Measurements from ENCODE around the gene SERPIND1.

The SERPIND1 gene

DNA sequence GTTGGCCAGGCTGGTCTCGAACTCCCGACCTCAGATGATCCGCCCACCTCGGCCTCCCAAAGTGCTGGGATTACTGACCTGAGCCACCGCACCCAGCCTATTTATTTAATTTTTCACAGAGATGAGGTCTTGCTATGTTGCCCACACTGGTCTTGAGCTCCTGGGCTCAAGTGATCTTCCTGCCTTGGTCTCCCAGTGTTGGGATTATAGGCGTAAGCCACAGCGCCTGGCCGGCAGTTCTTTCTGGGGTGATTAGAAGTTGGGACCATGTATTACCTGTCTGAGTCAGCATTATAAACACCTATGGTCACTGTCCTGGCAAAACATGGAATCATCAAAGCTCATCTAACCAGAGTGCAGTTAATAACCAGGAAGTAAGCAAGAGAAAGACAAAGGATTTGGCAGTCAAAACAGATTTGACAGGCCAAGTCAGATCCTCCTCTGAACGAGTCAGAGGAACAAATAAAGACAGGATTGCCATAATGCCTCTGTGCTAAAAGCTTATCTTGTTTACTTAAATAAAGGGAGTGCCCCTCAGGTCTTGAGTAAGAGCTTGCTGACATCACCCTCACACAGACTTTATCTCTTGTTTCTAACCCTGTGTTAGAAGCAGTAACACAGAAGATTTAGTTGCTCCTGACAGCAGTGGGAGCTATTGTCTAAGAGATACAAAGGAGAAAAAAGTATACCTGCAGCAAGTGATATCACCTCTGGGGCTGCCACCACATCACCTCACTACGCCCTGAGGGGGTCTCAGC, 3.7 kb downstream of the SERPIND1 start:
- no peaks in the 10 kb centered on the region for H3K9me3 Mint-ChIP-seq
- TF ChIP-seq, protein P1, sequence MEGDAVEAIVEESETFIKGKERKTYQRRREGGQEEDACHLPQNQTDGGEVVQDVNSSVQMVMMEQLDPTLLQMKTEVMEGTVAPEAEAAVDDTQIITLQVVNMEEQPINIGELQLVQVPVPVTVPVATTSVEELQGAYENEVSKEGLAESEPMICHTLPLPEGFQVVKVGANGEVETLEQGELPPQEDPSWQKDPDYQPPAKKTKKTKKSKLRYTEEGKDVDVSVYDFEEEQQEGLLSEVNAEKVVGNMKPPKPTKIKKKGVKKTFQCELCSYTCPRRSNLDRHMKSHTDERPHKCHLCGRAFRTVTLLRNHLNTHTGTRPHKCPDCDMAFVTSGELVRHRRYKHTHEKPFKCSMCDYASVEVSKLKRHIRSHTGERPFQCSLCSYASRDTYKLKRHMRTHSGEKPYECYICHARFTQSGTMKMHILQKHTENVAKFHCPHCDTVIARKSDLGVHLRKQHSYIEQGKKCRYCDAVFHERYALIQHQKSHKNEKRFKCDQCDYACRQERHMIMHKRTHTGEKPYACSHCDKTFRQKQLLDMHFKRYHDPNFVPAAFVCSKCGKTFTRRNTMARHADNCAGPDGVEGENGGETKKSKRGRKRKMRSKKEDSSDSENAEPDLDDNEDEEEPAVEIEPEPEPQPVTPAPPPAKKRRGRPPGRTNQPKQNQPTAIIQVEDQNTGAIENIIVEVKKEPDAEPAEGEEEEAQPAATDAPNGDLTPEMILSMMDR (IDR thresholded peaks at IDR 0.05) = no peak
- no peak overlapping the region for H3K4me3 Mint-ChIP-seq
- peaks cover 9% of the 10 kb centered on the region for H3K27me3 Mint-ChIP-seq (ENCODE audit: low read depth, poor library complexity)
- peaks cover 14% of the 10 kb centered on the region for H3K36me3 Mint-ChIP-seq (ENCODE audit: low read depth)
- peaks cover 14% of the 10 kb centered on the region for H3K4me1 Mint-ChIP-seq
- no peak overlapping the region for H3K27ac Mint-ChIP-seq
- DNase-seq = no peak

DNA sequence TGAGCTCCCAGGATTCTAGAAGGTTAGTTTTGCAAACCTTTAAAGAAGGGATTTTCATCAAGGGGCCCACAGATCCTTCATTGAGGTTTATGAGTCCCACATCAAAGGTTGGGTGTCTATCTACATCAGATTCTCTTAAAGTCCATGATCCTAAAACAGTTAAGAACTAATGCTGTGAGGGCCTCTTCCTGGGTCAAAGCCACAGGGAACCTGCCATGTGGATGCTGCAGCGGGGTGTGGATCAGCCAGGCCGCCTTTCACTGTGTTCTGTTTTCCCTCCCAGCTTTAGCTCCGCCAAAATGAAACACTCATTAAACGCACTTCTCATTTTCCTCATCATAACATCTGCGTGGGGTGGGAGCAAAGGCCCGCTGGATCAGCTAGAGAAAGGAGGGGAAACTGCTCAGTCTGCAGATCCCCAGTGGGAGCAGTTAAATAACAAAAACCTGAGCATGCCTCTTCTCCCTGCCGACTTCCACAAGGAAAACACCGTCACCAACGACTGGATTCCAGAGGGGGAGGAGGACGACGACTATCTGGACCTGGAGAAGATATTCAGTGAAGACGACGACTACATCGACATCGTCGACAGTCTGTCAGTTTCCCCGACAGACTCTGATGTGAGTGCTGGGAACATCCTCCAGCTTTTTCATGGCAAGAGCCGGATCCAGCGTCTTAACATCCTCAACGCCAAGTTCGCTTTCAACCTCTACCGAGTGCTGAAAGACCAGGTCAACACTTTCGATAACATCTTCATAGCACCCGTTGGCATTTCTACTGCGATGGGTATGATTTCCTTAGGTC, 5.3 kb downstream of the SERPIND1 start:
- DNase-seq = no peak
- Mint-ChIP-seq H3K27me3 (ENCODE audit: low read depth, poor library complexity) (peaks cover 8% of the 10 kb centered on the region), H3K4me1 (peaks cover 14% of the 10 kb centered on the region), H3K36me3 (ENCODE audit: low read depth) (peaks cover 14% of the 10 kb centered on the region), H3K4me3 (no peak overlapping the region), H3K9me3 (no peaks in the 10 kb centered on the region), H3K27ac (peak overlapping the region; percentile 87)
- TF ChIP-seq, protein P1 (IDR thresholded peaks at IDR 0.05) = no peak

DNA sequence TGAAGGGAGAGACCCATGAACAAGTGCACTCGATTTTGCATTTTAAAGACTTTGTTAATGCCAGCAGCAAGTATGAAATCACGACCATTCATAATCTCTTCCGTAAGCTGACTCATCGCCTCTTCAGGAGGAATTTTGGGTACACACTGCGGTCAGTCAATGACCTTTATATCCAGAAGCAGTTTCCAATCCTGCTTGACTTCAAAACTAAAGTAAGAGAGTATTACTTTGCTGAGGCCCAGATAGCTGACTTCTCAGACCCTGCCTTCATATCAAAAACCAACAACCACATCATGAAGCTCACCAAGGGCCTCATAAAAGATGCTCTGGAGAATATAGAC, 5.9 kb downstream of the SERPIND1 start:
- peaks cover 6% of the 10 kb centered on the region for H3K27me3 Mint-ChIP-seq (ENCODE audit: low read depth, poor library complexity)
- DNase-seq = no peak
- TF ChIP-seq, protein P1 (IDR thresholded peaks at IDR 0.05) = no peak
- no peak overlapping the region for H3K4me3 Mint-ChIP-seq
- H3K36me3 Mint-ChIP-seq (ENCODE audit: low read depth) = peaks cover 14% of the 10 kb centered on the region
- H3K4me1 Mint-ChIP-seq = peaks cover 14% of the 10 kb centered on the region
- H3K27ac Mint-ChIP-seq = no peak overlapping the region
- no peaks in the 10 kb centered on the region for H3K9me3 Mint-ChIP-seq

DNA sequence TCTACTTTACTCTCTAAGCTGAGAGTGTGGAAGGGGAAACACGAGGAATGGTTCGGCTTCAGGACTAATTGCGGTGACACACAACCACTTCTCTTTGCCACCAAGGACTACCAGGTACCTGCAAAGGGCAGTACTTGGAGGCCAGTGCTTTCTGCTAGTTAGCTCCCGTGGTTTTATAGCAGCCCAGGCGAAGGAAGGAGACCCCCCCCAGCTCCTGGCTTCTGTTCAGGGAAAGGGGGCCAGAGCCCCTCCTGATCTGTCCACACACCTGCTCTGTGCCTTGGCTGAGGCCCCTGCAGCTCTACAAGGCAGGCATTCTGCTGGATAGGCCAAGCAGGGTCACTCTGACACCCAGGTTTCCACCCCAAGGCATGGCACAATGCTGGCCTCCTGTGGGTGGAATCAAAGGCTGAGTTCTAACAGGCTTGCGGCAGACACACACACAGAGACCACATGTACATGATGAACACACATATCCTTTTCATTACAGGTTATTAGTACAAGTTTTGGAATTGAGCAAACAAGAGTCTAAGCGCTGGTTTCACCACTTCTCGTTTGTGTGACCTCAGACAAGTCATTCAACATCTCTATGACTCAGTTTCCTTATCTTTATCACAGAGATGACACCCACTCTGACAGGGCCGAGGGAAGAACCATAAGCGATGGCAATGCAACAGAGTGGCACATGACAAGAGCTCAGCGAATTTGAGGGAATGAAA, 7.5 kb downstream of the SERPIND1 start:
- Mint-ChIP-seq H3K4me3 (no peak overlapping the region), H3K27me3 (ENCODE audit: low read depth, poor library complexity) (peaks cover 6% of the 10 kb centered on the region), H3K9me3 (no peaks in the 10 kb centered on the region), H3K27ac (no peak overlapping the region), H3K36me3 (ENCODE audit: low read depth) (peaks cover 14% of the 10 kb centered on the region), H3K4me1 (peaks cover 14% of the 10 kb centered on the region)
- TF ChIP-seq, protein P1 (IDR thresholded peaks at IDR 0.05) = no peak
- DNase-seq = no peak

DNA sequence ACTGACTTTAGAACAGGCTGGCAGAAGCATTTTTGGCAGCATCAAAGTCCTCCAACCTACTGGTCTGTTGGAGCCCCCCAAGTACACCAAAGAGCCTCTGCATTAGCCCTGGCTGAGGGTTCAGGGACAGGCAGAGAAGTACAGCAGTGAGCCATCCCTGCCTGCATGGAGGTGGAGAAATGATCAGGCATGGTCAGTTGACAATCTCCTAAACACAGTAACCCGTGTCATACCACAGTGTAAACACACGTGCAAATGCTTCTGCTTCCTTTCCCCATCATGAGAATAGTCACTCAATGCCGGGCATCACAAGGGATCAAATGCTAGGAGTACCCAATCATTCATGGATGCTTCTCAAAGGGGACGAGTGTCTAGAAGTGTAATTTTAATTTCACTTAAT, 8.2 kb downstream of the SERPIND1 start:
- no peak for DNase-seq
- Mint-ChIP-seq H3K36me3 (ENCODE audit: low read depth) (peaks cover 14% of the 10 kb centered on the region), H3K4me1 (peaks cover 14% of the 10 kb centered on the region), H3K9me3 (no peaks in the 10 kb centered on the region), H3K4me3 (no peak overlapping the region), H3K27ac (no peak overlapping the region), H3K27me3 (ENCODE audit: low read depth, poor library complexity) (peaks cover 6% of the 10 kb centered on the region)
- TF ChIP-seq, protein P1 (IDR thresholded peaks at IDR 0.05) = no peak
